ENCODE measurements around the gene SYT7. TPM values are rescaled to one million over a fixed set of nuclear protein-coding genes. Genes with fewer than 3 reads are reported as not detected.

Gene SYT7
- total and polyA plus RNA-seq, 2 of the 8 experiments (the other 6 are each of a cell fraction or from before 2014, with no cell fraction given), result 9.6 to 10.5 TPM

GRCh38 chr11:61581030-61581928 is at the start of gene SYT7 (continued):
- TF ChIP-seq ATF2 (IDR thresholded peaks at IDR 0.05; ENCODE audit: low read length) (0 out of 2 replicates have a peak, but pooled peaks have one; percentile 65), ASH2L (IDR thresholded peaks at IDR 0.05; ENCODE audit: low read length) (peak; percentile 46), JUN (IDR thresholded peaks at IDR 0.05; ENCODE audit: low read depth, low read length) (peak; percentile 49; the same call in 1 of the 2 replicates), BRCA1 (IDR thresholded peaks at IDR 0.05; ENCODE audit: low read depth, low read length) (no peak), SIX5 (IDR thresholded peaks at IDR 0.05; ENCODE audit: low read depth, low read length) (no peak), SIRT6 (IDR thresholded peaks at IDR 0.05; ENCODE audit: low read length) (no peak), KDM4A (IDR thresholded peaks at IDR 0.05; ENCODE audit: low read depth, low read length, severe bottlenecking) (peak; percentile 71), EGR1 (IDR thresholded peaks at IDR 0.05; ENCODE audit: borderline replicate concordance, low read depth, low read length) (peak; percentile 91), SP1 (IDR thresholded peaks at IDR 0.05; ENCODE audit: low read depth, low read length) (peak; percentile 99), TAF1 (IDR thresholded peaks at IDR 0.05; ENCODE audit: low read depth, low read length) (no peak; the same call in 1 of the 2 replicates), HDAC6 (IDR thresholded peaks at IDR 0.05; ENCODE audit: low read depth, low read length) (no peak), TCF12 (IDR thresholded peaks at IDR 0.05; ENCODE audit: low read depth, low read length) (no peak), BCL11A (IDR thresholded peaks at IDR 0.05; ENCODE audit: low read depth in 2 of 2, low read length in 2 of 2) (no peak), EP300 (IDR thresholded peaks at IDR 0.05; ENCODE audit: borderline replicate concordance in 1 of 2, low read depth in 2 of 2, low read length in 2 of 2) (peak in 1 of 2 experiments; percentile 67; a peak in 1 of 3 replicates)

Data from H1 (cell line).